ENCODE data around the gene UBXN7.

- TF ChIP-seq EP300 (IDR thresholded peaks at IDR 0.05; ENCODE audit: borderline replicate concordance) (no peak), TEAD4 (IDR thresholded peaks at IDR 0.05) (no peak), REST (IDR thresholded peaks at IDR 0.05; ENCODE audit: low read depth) (no peak), EGR1 (IDR thresholded peaks at IDR 0.05) (no peak), MAX (IDR thresholded peaks at IDR 0.05) (no peak), TAF1 (IDR thresholded peaks at IDR 0.05; ENCODE audit: low read depth) (no peak), CREB1 (IDR thresholded peaks at IDR 0.05; ENCODE audit: low read depth) (no peak), YY1 (IDR thresholded peaks at IDR 0.05; ENCODE audit: low read depth) (no peak), CEBPB (IDR thresholded peaks at IDR 0.05) (no peak), TCF12 (IDR thresholded peaks at IDR 0.05; ENCODE audit: low read depth) (no peak), USF1 (IDR thresholded peaks at IDR 0.05) (no peak)
Measured at GRCh38 chr3:196399485-196399945, 32.7 kb downstream of the UBXN7 start.

Measured in Ishikawa (cell line).